Activated CD8-positive, alpha-beta memory T cell treated with anti-CD3 and anti-CD28 coated beads, Interleukin-2, amount 50 U/mL, for 1 hour (primary cell): ENCODE data around the gene ALG14.
"Not testable (repeated sequence)": the region's sequence is repeated elsewhere in the genome, so short reads cannot be mapped to it uniquely, and the experiment has no call there.

Source experiments
- DNase-seq: peaks from one replicate; pipeline ENCODE4 v3.0.0-alpha.2; 2020; ENCODE audit errors: extremely low read depth

ALG14 gene

GRCh38 chr1:95072532-95073419, at the start of gene ALG14:
Gene ALG14 (minus strand): TSS chr1:95072951. CDS start chr1:95072898, 53 bp downstream.
- peak; percentile 79 for DNase-seq

GRCh38 chr1:95122151-95122697, 49.5 kb upstream of the ALG14 start:
- no peak for DNase-seq

- DNase-seq: no peak
Measured at GRCh38 chr1:95119273-95119672, 46.5 kb upstream of the ALG14 start.

- no peak for DNase-seq
Measured at GRCh38 chr1:95118710-95119109, 46.0 kb upstream of the ALG14 start.

GRCh38 chr1:95118067-95118499, 45.3 kb upstream of the ALG14 start:
- DNase-seq: no peak

- DNase-seq: no peak
Measured at GRCh38 chr1:95117207-95118066, 44.7 kb upstream of the ALG14 start, which contains the start of gene TLCD4. Gene TLCD4 (plus strand): TSS chr1:95117355. CDS start chr1:95143902, 26,547 bp downstream.

- peak; percentile 5 for DNase-seq
Measured at GRCh38 chr1:95116580-95117206, 43.9 kb upstream of the ALG14 start.

GRCh38 chr1:95115708-95116137, 43.0 kb upstream of the ALG14 start:
- no peak for DNase-seq

GRCh38 chr1:95113684-95114083, 40.9 kb upstream of the ALG14 start:
- DNase-seq: no peak

GRCh38 chr1:95111014-95111413, 38.3 kb upstream of the ALG14 start:
- no peak for DNase-seq

- DNase-seq: no peak
Measured at GRCh38 chr1:95108792-95109191, 36.0 kb upstream of the ALG14 start.

GRCh38 chr1:95098196-95098595, 25.4 kb upstream of the ALG14 start:
- no peak for DNase-seq

- DNase-seq: no peak
Measured at GRCh38 chr1:95097426-95097825, 24.7 kb upstream of the ALG14 start.

GRCh38 chr1:95096218-95096841, 23.6 kb upstream of the ALG14 start:
- DNase-seq: no peak

- no peak for DNase-seq
Measured at GRCh38 chr1:95095833-95096217, 23.1 kb upstream of the ALG14 start.

GRCh38 chr1:95094923-95095322, 22.2 kb upstream of the ALG14 start:
- DNase-seq: no peak

- DNase-seq: no peak
Measured at GRCh38 chr1:95093296-95093695, 20.5 kb upstream of the ALG14 start.

GRCh38 chr1:95092891-95093290, 20.1 kb upstream of the ALG14 start:
- DNase-seq: not testable (repeated sequence)

GRCh38 chr1:95091290-95091689, 18.5 kb upstream of the ALG14 start:
- DNase-seq: not testable (repeated sequence)

GRCh38 chr1:95089650-95090287, 17.0 kb upstream of the ALG14 start:
- no peak for DNase-seq

GRCh38 chr1:95088303-95088702, 15.6 kb upstream of the ALG14 start:
- DNase-seq: no peak
